HCT116 (cell line): ENCODE results near the gene TUBA4A.

Experiments
- EZH2 ChIP-seq: fragments of 200-600 bp; sonication (generic); IDR thresholded peaks from 2 replicates; pipeline ENCODE4 v1.6.1; 2017; ENCODE audit warnings: antibody characterized with exemption, mixed run types
- EZH2phosphoT487 ChIP-seq: fragments of 200-600 bp; IDR thresholded peaks from 2 replicates; pipeline ENCODE4 v1.6.1; 2018; ENCODE audit warnings: antibody characterized with exemption, borderline replicate concordance
- POLR2A ChIP-seq: IDR thresholded peaks from 2 replicates; pipeline ENCODE4 v1.7.0; 2011; ENCODE audit warnings: borderline replicate concordance; ENCODE audit not compliant: insufficient read depth, insufficient read length; ENCODE audit errors: extremely low read depth
- POLR2AphosphoS5 ChIP-seq: IDR thresholded peaks from 2 replicates; pipeline ENCODE4 v1.6.1; 2011; ENCODE audit warnings: mild to moderate bottlenecking, low read depth, low read length, moderate library complexity
- RAD21 ChIP-seq: IDR thresholded peaks from 2 replicates; pipeline ENCODE4 v1.6.1; 2012; ENCODE audit warnings: low read depth, mild to moderate bottlenecking
- SIN3A ChIP-seq: IDR thresholded peaks from 2 replicates; pipeline ENCODE4 v1.6.1; 2012; ENCODE audit warnings: low read depth
- TCF7L2 ChIP-seq: IDR thresholded peaks from 2 replicates; pipeline ENCODE4 v1.7.0; 2011; ENCODE audit warnings: borderline replicate concordance, inconsistent platforms; ENCODE audit not compliant: insufficient read depth, insufficient read length; ENCODE audit errors: extremely low read depth
- ZNF274 ChIP-seq: fragments of 200-500 bp; sonication (Bioruptor generic); IDR thresholded peaks from 2 replicates; pipeline ENCODE4 v1.6.1; 2014; ENCODE audit warnings: mild to moderate bottlenecking, low read depth, low read length, inconsistent platforms
- TF ChIP-seq, protein P1 (sequence below): IDR thresholded peaks from 2 replicates; pipeline ENCODE4 v1.6.1; 2012; ENCODE audit warnings: low read depth
- TF ChIP-seq, protein P2 (sequence below): IDR thresholded peaks from 2 replicates; pipeline ENCODE4 v1.6.1; 2012
- TF ChIP-seq, protein P3 (sequence below): IDR thresholded peaks from 2 replicates; pipeline ENCODE4 v1.6.1; 2012
- TF ChIP-seq, protein P4 (sequence below), 3 experiments: fragments of 200-600 bp in 1 of 3; sonication (generic) in 1 of 3; IDR thresholded peaks in 2 of 3; conservative IDR thresholded peaks in 1 of 3; 2 replicates each; pipeline ENCODE4 v1.5.1; 2012 to 2017; ENCODE audit warnings: low read depth in 2 of 3, low read length in 2 of 3, antibody characterized with exemption in 1 of 3, borderline replicate concordance in 1 of 3, control low read depth in 1 of 3, mild to moderate bottlenecking in 1 of 3, mixed read lengths in 1 of 3, mixed run types in 1 of 3, moderate library complexity in 1 of 3; ENCODE audit not compliant: insufficient read depth in 1 of 3

DNA sequence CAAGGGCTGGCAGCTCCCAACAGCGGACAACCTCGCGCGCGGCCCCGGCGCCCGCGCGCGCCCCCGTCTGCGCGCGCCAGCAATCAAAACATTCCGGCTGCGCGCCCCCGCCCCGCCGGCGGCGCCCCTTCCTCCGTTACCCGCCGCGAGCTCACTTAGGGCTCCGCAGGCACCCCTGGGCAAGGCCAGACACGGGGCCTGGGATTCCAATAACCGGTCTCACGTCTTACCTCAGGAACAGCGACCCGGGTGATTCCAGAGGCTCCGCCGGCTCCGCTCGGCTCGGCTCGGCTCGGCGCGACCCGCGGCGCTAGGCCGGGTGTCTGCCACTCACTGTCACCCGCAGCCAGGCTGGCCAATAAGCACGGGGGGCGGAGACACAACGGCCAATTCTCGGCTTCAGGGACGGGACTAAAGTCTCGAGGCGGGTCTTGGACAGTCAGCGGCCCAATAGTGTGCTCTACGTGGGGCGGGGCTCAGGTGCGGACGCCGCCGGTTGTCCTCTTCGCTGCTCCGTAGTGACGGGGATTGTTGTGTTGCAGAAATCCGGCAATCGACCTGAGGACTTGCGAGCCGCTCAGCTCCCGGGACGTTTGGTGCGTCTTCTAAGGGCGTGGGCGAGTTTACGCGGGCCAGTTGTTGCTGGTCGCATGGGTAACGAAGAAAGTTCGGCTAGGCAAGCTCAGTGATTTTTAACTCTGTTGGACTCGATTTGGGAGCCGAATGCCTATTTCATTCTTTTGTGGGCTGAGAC, 24.2 kb downstream of the TUBA4A start, which contains the start of the genes ANKZF1 and ATG9A:
- TF ChIP-seq EZH2 (no peak), RAD21 (no peak), EZH2phosphoT487 (no peak), TCF7L2 (no peak), POLR2A (peak; percentile 78), SIN3A (peak; percentile 97), ZNF274 (no peak), POLR2AphosphoS5 (peak; percentile 95)
- TF ChIP-seq, protein P1, sequence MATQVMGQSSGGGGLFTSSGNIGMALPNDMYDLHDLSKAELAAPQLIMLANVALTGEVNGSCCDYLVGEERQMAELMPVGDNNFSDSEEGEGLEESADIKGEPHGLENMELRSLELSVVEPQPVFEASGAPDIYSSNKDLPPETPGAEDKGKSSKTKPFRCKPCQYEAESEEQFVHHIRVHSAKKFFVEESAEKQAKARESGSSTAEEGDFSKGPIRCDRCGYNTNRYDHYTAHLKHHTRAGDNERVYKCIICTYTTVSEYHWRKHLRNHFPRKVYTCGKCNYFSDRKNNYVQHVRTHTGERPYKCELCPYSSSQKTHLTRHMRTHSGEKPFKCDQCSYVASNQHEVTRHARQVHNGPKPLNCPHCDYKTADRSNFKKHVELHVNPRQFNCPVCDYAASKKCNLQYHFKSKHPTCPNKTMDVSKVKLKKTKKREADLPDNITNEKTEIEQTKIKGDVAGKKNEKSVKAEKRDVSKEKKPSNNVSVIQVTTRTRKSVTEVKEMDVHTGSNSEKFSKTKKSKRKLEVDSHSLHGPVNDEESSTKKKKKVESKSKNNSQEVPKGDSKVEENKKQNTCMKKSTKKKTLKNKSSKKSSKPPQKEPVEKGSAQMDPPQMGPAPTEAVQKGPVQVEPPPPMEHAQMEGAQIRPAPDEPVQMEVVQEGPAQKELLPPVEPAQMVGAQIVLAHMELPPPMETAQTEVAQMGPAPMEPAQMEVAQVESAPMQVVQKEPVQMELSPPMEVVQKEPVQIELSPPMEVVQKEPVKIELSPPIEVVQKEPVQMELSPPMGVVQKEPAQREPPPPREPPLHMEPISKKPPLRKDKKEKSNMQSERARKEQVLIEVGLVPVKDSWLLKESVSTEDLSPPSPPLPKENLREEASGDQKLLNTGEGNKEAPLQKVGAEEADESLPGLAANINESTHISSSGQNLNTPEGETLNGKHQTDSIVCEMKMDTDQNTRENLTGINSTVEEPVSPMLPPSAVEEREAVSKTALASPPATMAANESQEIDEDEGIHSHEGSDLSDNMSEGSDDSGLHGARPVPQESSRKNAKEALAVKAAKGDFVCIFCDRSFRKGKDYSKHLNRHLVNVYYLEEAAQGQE = no peak
- TF ChIP-seq, protein P2, sequence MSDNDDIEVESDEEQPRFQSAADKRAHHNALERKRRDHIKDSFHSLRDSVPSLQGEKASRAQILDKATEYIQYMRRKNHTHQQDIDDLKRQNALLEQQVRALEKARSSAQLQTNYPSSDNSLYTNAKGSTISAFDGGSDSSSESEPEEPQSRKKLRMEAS = peak; percentile 77
- TF ChIP-seq, protein P3, sequence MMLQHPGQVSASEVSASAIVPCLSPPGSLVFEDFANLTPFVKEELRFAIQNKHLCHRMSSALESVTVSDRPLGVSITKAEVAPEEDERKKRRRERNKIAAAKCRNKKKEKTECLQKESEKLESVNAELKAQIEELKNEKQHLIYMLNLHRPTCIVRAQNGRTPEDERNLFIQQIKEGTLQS = no peak
- TF ChIP-seq, protein P4, sequence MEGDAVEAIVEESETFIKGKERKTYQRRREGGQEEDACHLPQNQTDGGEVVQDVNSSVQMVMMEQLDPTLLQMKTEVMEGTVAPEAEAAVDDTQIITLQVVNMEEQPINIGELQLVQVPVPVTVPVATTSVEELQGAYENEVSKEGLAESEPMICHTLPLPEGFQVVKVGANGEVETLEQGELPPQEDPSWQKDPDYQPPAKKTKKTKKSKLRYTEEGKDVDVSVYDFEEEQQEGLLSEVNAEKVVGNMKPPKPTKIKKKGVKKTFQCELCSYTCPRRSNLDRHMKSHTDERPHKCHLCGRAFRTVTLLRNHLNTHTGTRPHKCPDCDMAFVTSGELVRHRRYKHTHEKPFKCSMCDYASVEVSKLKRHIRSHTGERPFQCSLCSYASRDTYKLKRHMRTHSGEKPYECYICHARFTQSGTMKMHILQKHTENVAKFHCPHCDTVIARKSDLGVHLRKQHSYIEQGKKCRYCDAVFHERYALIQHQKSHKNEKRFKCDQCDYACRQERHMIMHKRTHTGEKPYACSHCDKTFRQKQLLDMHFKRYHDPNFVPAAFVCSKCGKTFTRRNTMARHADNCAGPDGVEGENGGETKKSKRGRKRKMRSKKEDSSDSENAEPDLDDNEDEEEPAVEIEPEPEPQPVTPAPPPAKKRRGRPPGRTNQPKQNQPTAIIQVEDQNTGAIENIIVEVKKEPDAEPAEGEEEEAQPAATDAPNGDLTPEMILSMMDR (IDR thresholded peaks at IDR 0.05 in 2 of 3, conservative IDR thresholded peaks at IDR 0.05 in 1 of 3; ENCODE audit: borderline replicate concordance in 1 of 3, insufficient read depth in 1 of 3, low read depth in 2 of 3, low read length in 2 of 3) = no peak
